PC-3 (cell line): ENCODE measurements around the gene LMOD1. TPM values are rescaled to one million over a fixed set of nuclear protein-coding genes. Genes with fewer than 3 reads are reported as not detected.
"Not testable (repeated sequence)": the region's sequence is repeated elsewhere in the genome, so short reads cannot be mapped to it uniquely, and the experiment has no call there.

Experiments used
- ATAC-seq: fragments of 200-7000 bp; cut with Tn5 transposase; 2 replicates; pipeline ENCODE4 v1.9.1; 2020; ENCODE audit warnings: mild to moderate bottlenecking, moderate library complexity
- BruUV-seq: library from RNA; stranded (reverse); fragments of 400-500 nt; replicated peaks from 2 replicates; lab custom pipeline; 2021; lab: Mats Ljungman, UMichigan
- CTCF ChIA-PET: fragments of 300-600 bp; sonication (Branson Sonifier 250); formaldehyde crosslinking; loops from one replicate; lab custom pipeline; 2022; ENCODE audit warnings: antibody characterized with exemption; lab: Charles Lee
- POLR2A ChIA-PET: fragments of 300-600 bp; sonication (Branson Sonifier 250); formaldehyde crosslinking; loops from one replicate; lab custom pipeline; 2022; ENCODE audit warnings: antibody characterized with exemption; ENCODE audit not compliant: unreplicated experiment; lab: Charles Lee
- DNase-seq: peaks from one replicate; pipeline ENCODE4 v3.0.0-alpha.2; 2015
- H2AFZ ChIP-seq: fragments of 300-600 bp; sonication (generic); 2 replicates; pipeline ENCODE4 v1.6.0; 2016; ENCODE audit warnings: antibody characterized with exemption, low read length
- H3F3A ChIP-seq: fragments of 300-600 bp; sonication (generic); one replicate; pipeline ENCODE4 v1.6.0; 2017; ENCODE audit warnings: antibody characterized with exemption, low read length, control low read depth, mild to moderate bottlenecking; ENCODE audit not compliant: unreplicated experiment
- H3K27ac ChIP-seq: fragments of 300-600 bp; sonication (generic); 2 replicates; pipeline ENCODE4 v1.5.1; 2016; ENCODE audit warnings: mild to moderate bottlenecking, low read length
- H3K27me3 ChIP-seq: fragments of 300-600 bp; sonication (generic); 2 replicates; pipeline ENCODE4 v1.6.1; 2016; ENCODE audit warnings: low read length, mixed read lengths
- H3K36me3 ChIP-seq: fragments of 300-600 bp; sonication (generic); 2 replicates; pipeline ENCODE4 v1.6.1; 2016; ENCODE audit warnings: low read depth, mixed run types, low read length, mixed read lengths
- H3K4me1 ChIP-seq: fragments of 300-600 bp; sonication (generic); 2 replicates; pipeline ENCODE4 v1.5.1; 2016; ENCODE audit warnings: low read length; ENCODE audit not compliant: insufficient read depth
- H3K4me2 ChIP-seq: fragments of 300-600 bp; sonication (generic); 2 replicates; pipeline ENCODE4 v1.6.0; 2016; ENCODE audit warnings: low read length
- H3K4me3 ChIP-seq: fragments of 300-600 bp; sonication (generic); 2 replicates; pipeline ENCODE4 v1.5.1; 2016; ENCODE audit warnings: mild to moderate bottlenecking, low read length, mixed read lengths
- H3K79me2 ChIP-seq: fragments of 300-600 bp; sonication (generic); 2 replicates; pipeline ENCODE4 v1.6.1; 2017; ENCODE audit warnings: low read length, mixed read lengths
- H3K9ac ChIP-seq: fragments of 300-600 bp; sonication (generic); 2 replicates; pipeline ENCODE4 v1.6.0; 2016; ENCODE audit warnings: mild to moderate bottlenecking, low read length
- H3K9me2 ChIP-seq: fragments of 300-600 bp; sonication (generic); replicated peaks from 2 replicates; pipeline ENCODE4 v1.6.1; 2016; ENCODE audit warnings: mixed run types, low read length, mixed read lengths
- H3K9me3 ChIP-seq: fragments of 300-600 bp; sonication (generic); 2 replicates; pipeline ENCODE4 v1.6.1; 2016; ENCODE audit warnings: low read length, mixed read lengths
- H4K20me1 ChIP-seq: fragments of 300-600 bp; sonication (generic); 2 replicates; pipeline ENCODE4 v1.6.1; 2016; ENCODE audit warnings: low read length, mixed read lengths
- CTCF ChIP-seq: fragments of 300-600 bp; sonication (generic); conservative IDR thresholded peaks from 2 replicates; pipeline ENCODE4 v1.5.1; 2017; ENCODE audit warnings: antibody characterized with exemption, low read depth, mild to moderate bottlenecking, low read length
- EZH2 ChIP-seq: fragments of 300-600 bp; sonication (generic); IDR thresholded peaks from one replicate; pipeline ENCODE4 v1.6.1; 2017; ENCODE audit warnings: antibody characterized with exemption, mild to moderate bottlenecking, low read length; ENCODE audit not compliant: unreplicated experiment
- EZH2phosphoT487 ChIP-seq: fragments of 300-600 bp; sonication (generic); IDR thresholded peaks from 2 replicates; pipeline ENCODE4 v1.6.1; 2018; ENCODE audit warnings: mild to moderate bottlenecking, antibody characterized with exemption, low read length, borderline replicate concordance
- intact Hi-C: fragments of 100-400 bp; cut with micrococcal nuclease; formaldehyde crosslinking; loops from 2 replicates; pipeline ENCODE4 v1.9.0; 2023
- total RNA-seq: library from RNA; depleted of rRNA; stranded (reverse); fragments of >200 nt; gene quantifications from 2 replicates; pipeline ENCODE4 v1.2.3, GENCODE V29; 2014

LMOD1 gene
- total RNA-seq, 1 experiment from 2014 or later: 0.07 TPM

GRCh38 chr1:201902198-201902597 lies 44.1 kb downstream of the LMOD1 start:
- no peaks in the 10 kb centered on the region for H3K9me3 ChIP-seq
- peaks cover 2% of the 10 kb centered on the region; the same call in 1 of the 2 replicates for H3K4me1 ChIP-seq
- no peak for DNase-seq
- POLR2A ChIA-PET: no interaction called here
- no peaks in the 10 kb centered on the region for H3K9me2 ChIP-seq
- H3K9ac ChIP-seq: no peak overlapping the region
- ATAC-seq: no peak
- H3K79me2 ChIP-seq: no peaks in the 10 kb centered on the region
- intact Hi-C loops: no loop called here
- CTCF ChIA-PET: no interaction called here
- no peaks in the 10 kb centered on the region for H3F3A ChIP-seq
- no peaks in the 10 kb centered on the region for H4K20me1 ChIP-seq
- no TSS peak for BruUV-seq
- no peak overlapping the region for H3K4me3 ChIP-seq
- H3K27ac ChIP-seq: no peak overlapping the region
- H3K27me3 ChIP-seq: no peaks in the 10 kb centered on the region
- H3K36me3 ChIP-seq: no peaks in the 10 kb centered on the region
- TF ChIP-seq EZH2: no peak
- TF ChIP-seq EZH2phosphoT487: no peak
- TF ChIP-seq CTCF: no peak
- H2AFZ ChIP-seq: no peak overlapping the region
- H3K4me2 ChIP-seq: no peak overlapping the region

DNA sequence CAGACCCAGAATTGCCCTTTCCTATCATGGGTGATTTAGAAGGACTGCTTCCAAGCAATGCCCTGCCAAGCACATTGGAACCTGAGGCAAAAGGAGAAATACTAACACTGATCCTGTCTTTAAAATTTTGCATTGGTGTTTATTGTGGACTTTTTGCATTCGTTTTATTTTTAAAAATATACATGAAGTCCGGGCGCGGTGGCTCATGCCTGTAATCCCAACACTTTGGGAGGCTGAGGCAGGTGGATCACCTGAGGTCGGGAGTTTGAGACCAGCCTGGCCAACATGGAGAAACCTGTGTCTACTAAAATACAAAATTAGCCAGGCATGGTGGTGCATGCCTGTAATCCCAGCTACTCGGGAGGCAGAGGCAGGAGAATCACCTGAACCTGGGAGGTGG lies 45.3 kb downstream of the LMOD1 start:
- ATAC-seq, H3F3A ChIP-seq, H2AFZ ChIP-seq, H3K27me3 ChIP-seq, H3K27ac ChIP-seq, H3K9me2 ChIP-seq, H3K9me3 ChIP-seq, CTCF ChIA-PET, H3K79me2 ChIP-seq, H3K36me3 ChIP-seq, H3K4me3 ChIP-seq, H4K20me1 ChIP-seq, H3K9ac ChIP-seq, DNase-seq, intact Hi-C loops, POLR2A ChIA-PET, BruUV-seq, H3K4me2 ChIP-seq: not testable (repeated sequence)
- H3K4me1 ChIP-seq: peaks cover 12% of the 10 kb centered on the region; the same call in 1 of the 2 replicates

- ATAC-seq (no peak), DNase-seq (no peak)
- H3K4me3 ChIP-seq: no peak overlapping the region
- no peak for TF ChIP-seq CTCF
- TF ChIP-seq EZH2: no peak
- TF ChIP-seq EZH2phosphoT487: no peak
- H3K4me1 ChIP-seq: peaks cover 13% of the 10 kb centered on the region; the same call in 1 of the 2 replicates
- CTCF ChIA-PET: no interaction called here
- H3K27ac ChIP-seq: no peak overlapping the region
- no peaks in the 10 kb centered on the region for H3K9me2 ChIP-seq
- no peak overlapping the region for H3K4me2 ChIP-seq
- H3F3A ChIP-seq: no peaks in the 10 kb centered on the region
- H3K79me2 ChIP-seq: no peaks in the 10 kb centered on the region
- H3K9me3 ChIP-seq: no peaks in the 10 kb centered on the region
- H3K27me3 ChIP-seq: no peaks in the 10 kb centered on the region
- POLR2A ChIA-PET: no interaction called here
- no peak overlapping the region for H2AFZ ChIP-seq
- BruUV-seq: no TSS peak
- no peaks in the 10 kb centered on the region for H4K20me1 ChIP-seq
- no peaks in the 10 kb centered on the region for H3K36me3 ChIP-seq
- intact Hi-C loops: no loop called here
- no peak overlapping the region for H3K9ac ChIP-seq
Observed at GRCh38 chr1:201900476-201900875, 45.9 kb downstream of the LMOD1 start.
